Lung (tissue), 12 donors: ENCODE measurements around the gene FRMD5. TPM values are rescaled to one million over a fixed set of nuclear protein-coding genes. Genes with fewer than 3 reads are reported as not detected.

ENCODE experiments used
- ATAC-seq: fragments of 200-7000 bp; cut with Tn5 transposase; one replicate; pipeline ENCODE4 v1.9.1; 2020; ENCODE audit warnings: moderate number of reproducible peaks; ENCODE audit not compliant: insufficient read depth, low FRiP score
- DNase-seq, 3 donors: peaks; one replicate each; pipeline ENCODE4 v3.0.0-alpha.2; 2013 to 2017
- H3K27ac ChIP-seq, 2 donors: one replicate each; pipeline ENCODE4 v1.5.1; 2013; ENCODE audit warnings: mild to moderate bottlenecking in 2 of 2, moderate library complexity in 2 of 2, control low read depth in 1 of 2, inconsistent platforms in 1 of 2, low read depth in 1 of 2, low read length in 1 of 2
- H3K27me3 ChIP-seq, 3 donors: one replicate each; pipeline ENCODE4 v1.5.1; 2013; ENCODE audit warnings: low read length in 2 of 3; ENCODE audit not compliant: control insufficient read depth in 3 of 3, insufficient read depth in 3 of 3
- H3K36me3 ChIP-seq, 4 donors: one replicate each; pipeline ENCODE4 v1.5.1; 2013; ENCODE audit warnings: low read length in 4 of 4, mild to moderate bottlenecking in 1 of 4, moderate library complexity in 1 of 4; ENCODE audit not compliant: control insufficient read depth in 4 of 4, insufficient read depth in 4 of 4
- H3K4me1 ChIP-seq, 5 donors: one replicate each; pipeline ENCODE4 v1.5.1; 2013; ENCODE audit warnings: low read length in 5 of 5, mild to moderate bottlenecking in 2 of 5, moderate library complexity in 1 of 5; ENCODE audit not compliant: control insufficient read depth in 5 of 5, insufficient read depth in 5 of 5
- H3K4me3 ChIP-seq: one replicate; pipeline ENCODE4 v1.5.1; 2013; ENCODE audit warnings: mild to moderate bottlenecking, control low read depth, moderate library complexity
- H3K9ac ChIP-seq, 2 donors: one replicate each; pipeline ENCODE4 v1.5.1; 2013; ENCODE audit warnings: low read length in 2 of 2, control low read depth in 1 of 2; ENCODE audit not compliant: insufficient read depth in 1 of 2
- H3K9me3 ChIP-seq, 4 donors: one replicate each; pipeline ENCODE4 v1.5.1; 2013; ENCODE audit warnings: low read length in 3 of 4, mild to moderate bottlenecking in 1 of 4, moderate library complexity in 1 of 4; ENCODE audit not compliant: control insufficient read depth in 4 of 4, insufficient read depth in 3 of 4
- CTCF ChIP-seq: IDR thresholded peaks from 2 replicates; pipeline ENCODE4 v1.5.1; 2012; ENCODE audit warnings: mild to moderate bottlenecking; ENCODE audit errors: control extremely low read depth, extremely low read depth
- WGBS, 2 donors: extraction: QIAGEN DNeasy Blood & Tissue Kit; methylation state at CpG; one replicate each; pipeline ENCODE4 v1.1.7; 2013; 5-methylcytosine and 5-hydroxymethylcytosine counted together
- polyA plus RNA-seq, 2 donors: library from polyadenylated mRNA; stranded (reverse); fragments of 200-250 nt; gene quantifications; one replicate each; pipeline ENCODE4 v1.2.1, GENCODE V29; 2013
- total RNA-seq, 2 donors: library from RNA; depleted of rRNA in 1 of 2; stranded (reverse); fragments of >200 nt in 1 of 2; gene quantifications; one replicate each; pipeline ENCODE4 v1.2.1, GENCODE V29; 2014 to 2021
- donor health status: control.
- donor health status: control.
- donor health status: Bipolar disorder and iron deficiency.
- donor health status: healthy.
- donor health status: DM: yes; HTN: yes; CAD: no.

Gene FRMD5
- total and polyA plus RNA-seq, 4 donors = 0.10 to 1.1 (median 0.67) TPM

GRCh38 chr15:43955140-43955539 is 239.9 kb downstream of the FRMD5 start:
- Histone ChIP-seq H3K27ac (no peak overlapping the region), H3K27me3 (no peaks in the 10 kb centered on the region), H3K36me3 (no peaks in the 10 kb centered on the region), H3K4me3 (no peak overlapping the region), H3K9ac (no peak overlapping the region), H3K9me3 (no peaks in the 10 kb centered on the region), H3K4me1 (peaks cover 0 to 15% (median 0%) of the 10 kb centered on the region in 5 donors)
- WGBS, 2 donors = 91 to 94% methylated on average over 1 of the region's 1 CpG
- DNase-seq (no peak), ATAC-seq (no peak)
- no peak for TF ChIP-seq CTCF

- WGBS, 2 donors = 81 to 82% methylated on average over 4 of the region's 4 CpGs
- ATAC-seq = no peak
Observed at GRCh38 chr15:43954181-43954621, 240.9 kb downstream of the FRMD5 start.

GRCh38 chr15:43953402-43953801 is 241.7 kb downstream of the FRMD5 start:
- peaks cover 0 to 3% (median 0%) of the 10 kb centered on the region in 3 donors for H3K27me3 ChIP-seq
- no peak for DNase-seq
- no peak for ATAC-seq
- no peaks in the 10 kb centered on the region for H3K36me3 ChIP-seq
- no peak overlapping the region for H3K27ac ChIP-seq
- TF ChIP-seq CTCF = no peak
- 86 to 89% methylated on average over 1 of the region's 1 CpG for WGBS, 2 donors
- no peaks in the 10 kb centered on the region for H3K9me3 ChIP-seq
- H3K4me1 ChIP-seq = peaks cover 0 to 9% (median 0%) of the 10 kb centered on the region in 5 donors
- H3K4me3 ChIP-seq = no peak overlapping the region
- H3K9ac ChIP-seq = no peak overlapping the region

More at GRCh38 chr15:43954181-43954621, 240.9 kb downstream of the FRMD5 start:
- Histone ChIP-seq H3K27me3 (peaks cover 0 to 3% (median 0%) of the 10 kb centered on the region in 3 donors), H3K9me3 (no peaks in the 10 kb centered on the region), H3K4me3 (no peak overlapping the region), H3K36me3 (no peaks in the 10 kb centered on the region), H3K27ac (no peak overlapping the region), H3K4me1 (peaks cover 0 to 15% (median 0%) of the 10 kb centered on the region in 5 donors), H3K9ac (no peak overlapping the region)
- TF ChIP-seq CTCF = no peak
- no peak for DNase-seq

GRCh38 chr15:43950531-43950930 is 244.5 kb downstream of the FRMD5 start:
- H3K9ac ChIP-seq = no peak overlapping the region
- no peaks in the 10 kb centered on the region for H3K36me3 ChIP-seq
- H3K4me3 ChIP-seq = no peak overlapping the region
- TF ChIP-seq CTCF = no peak
- peaks cover 0 to 3% (median 0%) of the 10 kb centered on the region in 3 donors for H3K27me3 ChIP-seq
- ATAC-seq (no peak), DNase-seq (no peak)
- H3K4me1 ChIP-seq = peaks cover 0 to 6% (median 0%) of the 10 kb centered on the region in 5 donors
- WGBS, 2 donors = 85 to 90% methylated on average over 4 of the region's 4 CpGs
- H3K27ac ChIP-seq = no peak overlapping the region
- H3K9me3 ChIP-seq = no peaks in the 10 kb centered on the region
